HG03135 (cell line): ENCODE measurements around the gene EYA2.

ENCODE experiments used
- ATAC-seq: cut with Tn5 transposase; IDR thresholded peaks from one replicate; pipeline ENCODE4 v1.9.1; 2021; ENCODE audit warnings: mild to moderate bottlenecking, moderate library complexity; ENCODE audit not compliant: unreplicated experiment

The EYA2 gene

DNA sequence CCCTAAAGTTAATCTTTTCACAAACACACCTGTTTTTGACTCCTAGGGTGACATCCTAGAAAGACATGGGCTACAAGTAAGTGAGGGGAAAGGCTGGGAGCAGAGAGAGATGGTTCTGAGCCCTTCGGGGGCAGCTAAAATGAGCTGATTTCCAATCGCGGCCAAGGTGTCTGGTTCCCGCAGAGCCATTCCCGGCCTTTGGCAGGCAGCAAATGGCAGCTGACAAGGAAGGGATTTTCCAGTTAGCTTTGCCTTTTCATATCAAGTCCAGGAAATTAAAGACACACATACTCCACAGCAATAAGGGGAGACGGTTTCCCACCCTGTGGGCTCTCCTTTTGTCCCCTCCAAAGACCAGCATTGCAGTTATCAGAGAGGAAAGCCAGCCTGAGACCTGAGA lies 233.4 kb downstream of the EYA2 start:
- ATAC-seq = no peak

DNA sequence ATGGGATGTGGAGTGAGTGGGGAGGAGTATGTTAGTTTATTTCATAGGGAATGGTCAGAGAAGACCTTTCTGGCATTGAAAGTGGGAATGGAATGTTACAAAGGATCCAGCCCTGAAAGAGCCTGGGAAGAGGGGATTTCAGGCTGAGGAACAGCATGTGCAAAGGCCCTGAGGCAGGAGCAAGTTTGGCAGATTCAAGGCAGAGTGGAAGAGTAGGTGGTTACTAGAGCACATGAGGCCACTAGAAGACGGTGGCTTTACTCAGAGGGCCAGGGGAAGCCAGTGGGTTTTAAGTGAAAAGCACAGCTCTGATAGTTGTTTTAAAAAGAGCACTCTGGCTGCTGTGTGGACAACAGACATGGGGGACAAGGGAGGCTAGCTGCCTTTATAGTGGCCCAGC lies 234.7 kb downstream of the EYA2 start:
- ATAC-seq = no peak

DNA sequence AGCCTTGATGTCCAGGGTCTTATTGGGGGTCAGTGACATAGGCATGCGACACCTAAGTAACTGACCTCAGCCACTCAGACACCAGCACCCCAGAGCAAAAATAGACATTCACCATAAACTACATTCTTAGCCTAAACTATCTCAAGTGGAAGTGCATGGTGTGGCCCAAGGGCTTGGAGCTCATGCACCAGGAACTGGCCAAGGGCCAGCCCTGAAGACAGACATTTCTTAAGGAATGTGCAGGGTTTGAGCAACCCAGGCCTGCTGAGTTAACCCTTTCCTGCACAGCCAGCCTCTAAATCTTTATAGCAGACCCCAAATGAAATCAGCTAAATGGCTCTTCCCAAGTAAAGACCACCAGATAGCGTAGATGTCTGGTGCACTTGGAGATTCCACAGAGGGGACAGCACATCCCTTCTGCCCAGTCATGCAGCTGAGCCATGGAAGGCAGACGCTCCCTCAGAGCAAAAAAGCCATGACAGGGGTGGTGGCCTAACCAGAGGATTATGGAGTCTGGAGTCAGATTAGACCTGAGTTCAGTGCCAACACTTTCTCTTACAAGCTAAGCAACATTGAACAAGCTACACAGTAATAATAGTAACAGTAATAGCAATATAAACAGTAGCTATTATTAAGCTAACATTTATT lies 239.3 kb downstream of the EYA2 start:
- ATAC-seq = no peak

DNA sequence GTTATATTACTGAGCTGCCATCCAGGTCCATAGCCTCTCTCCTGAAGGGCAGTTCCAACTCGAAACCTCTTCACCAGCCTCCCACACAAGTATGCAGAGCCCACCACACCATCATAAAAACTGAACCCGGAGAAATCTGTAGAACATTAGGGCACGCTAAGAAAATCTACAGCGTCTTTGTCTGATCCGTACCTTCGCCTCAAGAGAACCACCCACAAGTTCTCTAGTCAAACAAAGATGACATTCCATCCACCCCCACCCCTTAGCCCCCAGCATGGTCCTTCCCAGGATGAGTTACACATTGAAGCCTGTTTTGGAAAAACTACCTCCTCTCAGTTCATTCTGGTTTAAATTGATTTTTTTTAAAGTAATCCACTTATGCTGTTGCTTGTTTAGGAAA lies 242.1 kb downstream of the EYA2 start:
- ATAC-seq = no peak

DNA sequence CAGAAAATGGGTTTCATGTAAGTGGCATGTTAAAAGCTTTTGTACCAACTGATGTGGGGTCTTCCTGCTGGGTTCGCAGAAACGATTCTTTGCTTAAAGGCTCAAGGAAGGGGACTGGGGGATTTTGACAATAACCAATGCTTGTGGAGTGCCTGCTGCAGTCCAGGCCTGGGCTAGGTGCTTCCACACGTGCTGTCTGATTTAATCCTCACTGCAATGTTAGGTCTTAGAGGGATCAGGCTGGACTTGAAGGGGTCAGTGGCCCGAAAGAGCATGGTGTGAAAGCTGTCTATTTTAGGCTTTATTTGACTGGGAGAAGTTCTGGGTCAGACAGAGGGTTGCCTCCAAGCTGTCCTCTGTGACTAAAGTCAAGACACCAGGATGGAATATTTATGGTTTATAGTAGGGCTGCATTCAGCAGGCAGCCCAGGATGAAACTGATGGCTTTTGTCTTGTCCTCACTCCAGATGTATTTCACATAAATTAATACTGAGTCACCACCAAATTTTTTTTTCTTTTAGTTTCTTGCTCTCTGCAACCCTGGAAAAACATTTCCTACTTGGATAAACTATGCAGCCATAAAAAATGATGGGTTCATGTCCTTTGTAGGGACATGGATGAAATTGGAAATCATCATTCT lies 242.7 kb downstream of the EYA2 start:
- no peak for ATAC-seq

DNA sequence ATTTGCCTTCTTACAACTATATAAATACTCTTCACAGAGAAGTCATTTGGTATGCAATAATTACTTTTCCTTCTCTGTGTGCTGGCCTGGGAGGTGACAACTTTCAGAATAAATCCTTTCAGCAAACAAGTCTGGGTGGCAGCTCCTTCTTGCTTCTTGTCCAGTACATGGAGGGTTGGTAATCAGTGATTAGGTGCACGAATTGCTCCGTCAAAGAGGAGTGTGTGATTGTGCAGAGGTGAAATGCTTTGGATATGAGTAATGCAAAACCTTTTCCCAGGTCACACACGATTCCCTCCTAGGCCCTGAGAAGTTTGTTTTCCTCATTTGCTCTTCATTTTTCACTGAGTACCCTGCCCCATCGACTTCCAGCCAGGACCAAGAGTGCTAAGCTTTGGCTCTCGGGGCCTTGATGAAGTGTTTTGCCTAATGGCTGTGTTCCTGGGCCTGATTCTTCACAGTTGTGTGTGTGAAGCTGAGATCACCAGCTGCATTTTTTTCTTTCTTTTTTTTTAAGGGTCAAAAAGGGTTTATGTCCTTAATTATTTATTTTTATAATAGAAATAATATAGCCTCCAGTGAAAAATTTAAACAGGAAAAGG lies 245.4 kb downstream of the EYA2 start:
- ATAC-seq = no peak

DNA sequence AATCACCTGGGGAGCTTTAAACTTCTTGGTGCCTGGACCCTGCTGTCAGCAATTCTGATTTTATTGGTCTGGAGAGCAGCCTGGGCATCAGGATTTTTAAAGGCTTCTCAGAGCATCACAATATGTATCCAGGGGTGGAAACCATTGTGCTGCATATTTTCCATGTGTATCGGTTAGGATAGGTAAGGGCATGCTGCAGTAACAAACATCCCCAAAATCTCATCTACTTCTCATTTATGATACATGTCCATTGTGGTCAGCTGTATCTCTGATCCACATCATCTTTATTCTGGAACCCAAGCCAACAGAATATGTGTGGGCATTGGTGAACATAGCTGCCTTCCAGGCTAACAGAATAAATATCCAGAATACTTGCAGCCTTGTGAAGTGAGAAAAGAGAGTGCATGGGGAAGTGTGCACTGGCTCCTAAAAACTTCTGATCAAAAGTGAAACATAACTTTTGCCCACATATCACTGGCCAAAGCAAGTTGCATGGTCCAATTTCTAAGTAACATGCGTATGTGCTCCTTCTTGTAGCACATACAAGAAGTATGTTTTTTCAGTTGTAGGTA lies 246.8 kb downstream of the EYA2 start:
- ATAC-seq = no peak

DNA sequence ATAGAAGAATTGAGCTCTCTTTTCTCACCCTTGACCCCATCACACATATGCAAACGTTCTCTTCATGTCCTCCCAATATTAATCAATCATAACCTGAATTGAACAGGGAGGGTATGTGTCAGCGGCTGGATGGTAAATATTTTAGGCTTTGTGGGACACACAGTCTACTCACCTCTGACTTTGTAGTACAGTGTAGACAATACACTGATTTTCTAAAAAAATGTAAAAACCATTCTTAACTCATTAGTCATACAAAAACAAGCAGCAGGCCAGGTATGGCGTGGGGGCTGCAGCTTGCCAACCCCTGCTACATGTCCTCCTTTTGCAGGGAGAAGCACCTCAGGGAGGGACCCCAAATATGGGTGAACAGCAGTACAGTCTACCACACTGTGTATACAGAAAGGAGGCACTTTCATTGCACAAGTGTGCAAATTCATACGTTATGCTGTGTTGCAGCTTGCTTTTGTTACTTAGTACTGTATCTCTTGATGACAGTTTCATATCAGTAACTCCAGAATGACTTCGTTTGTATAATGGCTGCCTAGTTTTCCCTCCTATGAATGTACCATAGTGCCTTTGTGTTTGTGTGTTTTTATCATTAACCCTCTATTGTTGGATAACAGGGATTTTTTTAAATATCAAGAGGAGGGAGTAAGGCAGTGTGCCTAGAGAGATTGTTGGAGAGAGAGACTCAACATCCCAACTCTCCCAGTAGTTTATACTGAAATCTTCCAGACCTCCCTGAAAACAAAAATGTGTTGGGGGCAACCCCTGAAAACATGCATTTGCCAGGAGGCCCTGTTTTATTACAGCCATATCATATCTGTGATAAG lies 247.5 kb downstream of the EYA2 start:
- ATAC-seq = no peak

DNA sequence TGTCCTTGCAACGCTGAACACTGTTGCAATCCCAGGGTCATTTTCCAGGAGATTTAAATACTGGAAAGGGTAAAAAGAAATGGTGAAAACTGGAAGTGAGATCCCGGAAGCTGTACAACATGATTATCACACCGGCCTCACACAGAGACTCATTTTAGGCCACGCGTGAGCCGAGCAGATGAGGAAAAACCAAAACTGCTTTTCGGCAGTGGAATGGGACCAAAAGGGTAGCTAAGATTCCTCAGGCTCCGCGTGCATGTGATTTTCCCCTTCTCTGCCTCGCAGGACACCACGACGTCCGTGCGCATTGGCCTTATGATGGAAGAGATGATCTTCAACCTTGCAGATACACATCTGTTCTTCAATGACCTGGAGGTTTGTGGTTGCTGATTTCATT lies 248.1 kb downstream of the EYA2 start:
- ATAC-seq = no peak

DNA sequence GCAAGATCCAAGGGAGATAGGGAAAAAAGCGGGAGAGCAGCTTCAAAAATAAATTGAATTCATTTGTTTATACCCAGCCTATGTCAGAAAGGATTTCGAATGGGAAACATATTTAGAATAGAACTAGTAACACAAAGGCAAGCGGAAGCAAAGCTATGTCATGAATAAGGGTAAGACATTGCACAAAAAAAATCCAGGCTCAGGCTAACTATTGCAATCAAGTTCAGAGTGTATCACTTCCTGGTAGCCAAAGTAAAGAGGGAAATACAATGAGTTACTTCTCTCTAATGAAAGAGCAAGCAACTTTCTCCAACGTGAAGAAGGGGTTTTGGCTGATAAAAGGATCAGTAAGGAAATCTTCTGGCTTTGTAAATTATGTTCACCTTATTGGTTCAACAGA lies 249.0 kb downstream of the EYA2 start:
- ATAC-seq = no peak

DNA sequence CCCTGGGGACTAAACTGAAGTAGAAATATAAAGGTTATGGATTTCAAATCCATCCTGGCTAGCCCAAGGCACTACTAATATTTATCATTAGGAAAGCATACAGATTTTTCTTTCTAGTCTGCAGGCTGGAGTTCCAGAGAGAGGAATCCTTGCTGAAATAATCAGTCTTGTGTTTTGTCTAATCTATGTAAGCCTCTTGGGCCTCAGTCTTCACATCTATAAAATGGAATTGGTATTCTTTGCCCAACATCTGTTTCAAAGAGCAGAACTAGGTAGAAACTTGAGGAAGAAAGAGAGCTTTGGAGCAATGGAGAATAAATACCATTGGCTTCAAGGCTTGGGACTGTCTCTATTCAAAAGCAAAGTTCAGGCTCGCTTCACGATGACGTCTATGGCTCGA lies 249.8 kb downstream of the EYA2 start:
- no peak for ATAC-seq

DNA sequence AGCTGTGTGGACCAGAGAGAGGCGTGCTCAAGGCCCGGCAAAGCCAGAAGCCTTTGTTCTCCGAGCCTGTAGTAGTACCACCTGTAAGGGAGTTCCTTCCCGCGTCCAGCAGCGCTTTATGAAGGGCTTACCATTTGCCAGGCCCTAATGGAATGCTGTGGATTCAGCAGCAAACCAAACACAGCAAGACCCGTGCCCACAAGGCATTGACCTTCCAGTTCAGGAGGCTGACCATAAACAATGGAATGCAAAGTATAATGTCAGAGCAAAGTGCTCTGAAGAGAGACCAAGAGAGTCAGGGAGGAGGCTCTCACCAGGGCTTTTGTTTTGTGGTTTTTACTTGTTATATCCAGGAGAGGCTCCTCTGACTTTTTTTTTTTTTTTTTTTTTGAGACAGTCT lies 252.0 kb downstream of the EYA2 start:
- ATAC-seq = no peak

DNA sequence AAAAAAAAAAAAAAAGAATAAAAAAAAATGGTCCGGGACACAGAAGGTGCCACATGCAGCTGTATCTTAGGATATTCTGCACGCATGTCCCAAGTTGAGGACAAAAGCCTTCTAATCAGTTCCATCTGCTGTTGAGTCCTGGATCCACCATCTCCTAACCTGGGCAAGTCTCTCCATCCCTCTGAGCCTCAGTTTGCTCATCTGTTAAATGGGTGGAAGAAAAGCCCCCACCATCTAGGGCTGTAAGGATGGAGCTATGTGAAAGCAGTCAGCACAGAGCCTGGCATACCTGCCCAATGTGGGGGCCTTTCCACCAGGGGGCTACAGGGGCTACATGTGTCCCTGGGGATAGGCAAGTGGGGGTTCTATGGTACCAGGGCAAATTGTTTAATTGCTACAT lies 253.4 kb downstream of the EYA2 start:
- no peak for ATAC-seq

DNA sequence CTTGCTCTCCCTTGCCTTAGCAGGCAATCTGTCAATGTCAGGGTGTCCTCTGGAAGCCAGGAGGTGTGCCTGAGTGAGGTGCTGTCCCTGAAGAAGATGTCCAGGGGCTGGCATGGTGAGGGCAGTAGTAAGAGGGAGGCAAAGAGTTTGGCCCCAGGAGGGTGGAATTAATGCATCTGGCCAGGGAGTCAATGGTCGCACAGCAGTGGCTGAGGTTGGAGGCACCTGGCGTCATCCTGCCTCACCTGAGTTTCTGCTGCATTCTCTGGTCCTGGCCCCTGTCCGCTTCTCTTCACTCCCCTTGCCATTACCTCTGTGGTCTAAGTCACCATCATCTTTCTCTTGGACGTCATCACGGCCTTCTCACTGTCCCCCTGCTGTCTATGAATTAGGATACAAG lies 255.3 kb downstream of the EYA2 start:
- ATAC-seq = no peak

DNA sequence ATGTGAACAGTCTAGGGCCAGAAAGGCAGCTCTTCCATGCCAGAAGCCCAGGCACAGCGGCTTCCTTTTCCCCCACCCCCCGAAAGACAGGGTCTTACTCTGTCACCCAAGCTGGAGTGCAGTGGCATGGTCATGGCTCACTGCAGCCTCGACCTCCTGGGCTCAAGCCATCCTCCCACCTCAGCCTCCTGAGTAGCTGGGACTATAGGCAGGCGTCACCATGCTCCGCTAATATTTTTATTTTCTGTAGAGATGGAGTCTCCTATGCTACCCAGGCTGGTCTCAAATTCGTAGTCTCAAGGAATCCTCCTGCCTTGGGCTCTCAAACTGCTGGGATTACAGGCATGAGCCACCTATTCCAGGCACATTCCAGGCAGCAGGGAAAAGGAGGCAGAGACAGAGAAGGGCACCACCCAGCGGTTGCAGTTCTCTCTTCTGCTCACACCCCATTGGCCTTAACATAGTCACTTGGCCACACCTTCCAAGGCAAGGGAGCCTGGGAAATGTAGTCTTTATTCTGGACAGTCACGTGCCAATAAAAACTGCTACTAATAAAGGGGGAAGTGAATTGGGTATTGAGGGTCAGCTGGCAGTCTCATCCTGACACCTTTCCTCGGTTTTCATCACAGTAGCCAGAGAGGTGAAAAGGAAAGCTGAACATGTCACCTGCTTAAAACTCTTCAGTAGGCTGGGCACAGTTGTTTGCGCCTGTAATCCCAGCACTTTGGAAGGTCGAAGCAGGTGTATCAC lies 255.9 kb downstream of the EYA2 start:
- ATAC-seq = no peak

DNA sequence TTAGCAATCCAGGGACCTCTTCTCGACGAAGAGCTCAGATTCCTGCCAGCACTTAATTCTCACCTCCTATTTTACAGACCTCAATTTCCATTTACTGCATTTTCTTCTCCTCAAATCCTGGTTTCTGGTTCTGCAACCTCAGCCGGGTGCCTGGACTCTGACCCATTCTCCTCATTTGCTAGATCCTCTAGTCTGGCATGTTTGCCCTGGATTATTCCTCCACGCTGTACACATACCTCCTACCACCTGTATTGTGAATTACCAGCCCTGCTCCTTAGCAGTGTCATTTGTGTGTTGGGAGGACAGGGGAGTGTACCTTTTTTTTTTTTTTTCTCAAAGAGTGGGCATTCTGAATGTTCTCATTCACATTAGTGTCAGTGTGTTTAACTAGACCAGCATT lies 257.4 kb downstream of the EYA2 start:
- no peak for ATAC-seq

DNA sequence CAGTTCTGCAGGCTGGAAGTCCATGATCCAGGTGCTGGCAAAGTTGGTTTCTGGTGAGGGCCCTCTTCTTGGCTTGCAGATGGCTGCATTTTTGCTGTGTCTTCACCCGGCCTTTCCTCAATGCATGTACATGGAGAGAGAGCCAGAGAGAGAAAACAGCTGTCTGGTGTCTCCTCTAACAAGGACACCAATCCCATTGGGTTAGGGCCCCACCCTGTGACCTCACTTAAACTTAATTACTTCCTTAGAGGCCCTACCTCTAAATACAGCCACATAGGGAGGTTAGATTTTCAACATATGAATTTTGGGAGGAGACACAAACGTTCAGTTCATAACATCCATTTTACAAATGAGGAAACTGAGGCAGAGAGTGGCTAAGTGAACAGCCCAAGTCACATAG lies 259.4 kb downstream of the EYA2 start:
- ATAC-seq = no peak

DNA sequence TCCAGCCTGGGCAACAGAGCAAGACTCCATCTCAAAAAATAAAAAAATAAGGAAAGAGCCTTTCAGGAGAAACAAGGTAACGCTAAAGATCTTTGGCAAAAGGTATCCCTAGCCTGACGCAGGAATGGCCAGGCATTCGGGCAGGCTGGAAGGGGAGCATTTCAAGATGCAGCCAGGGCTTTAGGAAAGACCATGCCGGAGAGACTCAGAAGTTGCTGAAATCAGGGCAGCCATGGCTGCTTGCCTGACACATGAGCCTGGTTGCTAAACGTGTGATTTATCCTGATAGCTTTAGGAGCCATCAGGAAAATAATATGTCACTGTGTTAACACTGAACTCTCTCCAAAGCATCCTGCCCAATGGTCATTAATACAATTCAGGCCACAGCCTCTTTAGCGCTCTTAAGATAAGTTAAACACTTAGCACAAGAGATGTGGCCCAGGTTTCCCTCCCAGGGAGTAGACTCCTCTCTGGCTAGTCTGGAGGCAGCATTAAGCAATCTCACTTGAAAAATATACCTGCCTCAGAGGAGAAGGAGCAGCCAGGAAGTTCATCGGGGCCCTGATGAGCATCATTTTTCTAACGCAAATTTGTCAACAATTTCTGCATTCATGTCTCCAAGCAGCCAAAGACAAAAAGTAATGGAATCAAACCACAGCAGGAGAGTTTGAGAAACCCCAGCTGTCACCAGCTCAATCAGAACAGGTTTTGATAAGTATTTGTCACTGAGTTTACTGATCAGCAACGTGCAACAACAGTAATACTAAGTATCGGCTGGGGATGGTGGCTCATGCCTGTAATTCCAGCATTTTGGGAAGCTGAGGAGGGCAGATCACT lies 261.9 kb downstream of the EYA2 start:
- no peak for ATAC-seq

DNA sequence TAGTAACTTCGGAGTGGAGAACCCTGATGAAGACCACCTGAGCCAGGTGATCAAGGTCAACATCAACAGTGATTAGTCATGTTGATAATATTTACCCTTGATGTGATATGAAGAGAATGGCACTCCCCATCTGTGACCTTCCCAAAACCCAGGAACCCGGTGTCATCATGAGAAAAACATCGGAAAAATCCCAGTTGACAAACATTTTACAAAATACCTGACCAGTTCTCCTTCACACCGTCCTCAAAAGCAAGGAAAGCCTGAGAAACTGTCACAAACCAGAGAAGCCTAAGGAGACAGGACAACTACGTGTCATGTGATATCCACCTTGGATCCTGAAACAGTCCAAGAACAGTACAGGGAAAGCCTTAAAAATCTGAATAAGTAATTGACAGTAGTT lies 264.5 kb downstream of the EYA2 start:
- no peak for ATAC-seq

DNA sequence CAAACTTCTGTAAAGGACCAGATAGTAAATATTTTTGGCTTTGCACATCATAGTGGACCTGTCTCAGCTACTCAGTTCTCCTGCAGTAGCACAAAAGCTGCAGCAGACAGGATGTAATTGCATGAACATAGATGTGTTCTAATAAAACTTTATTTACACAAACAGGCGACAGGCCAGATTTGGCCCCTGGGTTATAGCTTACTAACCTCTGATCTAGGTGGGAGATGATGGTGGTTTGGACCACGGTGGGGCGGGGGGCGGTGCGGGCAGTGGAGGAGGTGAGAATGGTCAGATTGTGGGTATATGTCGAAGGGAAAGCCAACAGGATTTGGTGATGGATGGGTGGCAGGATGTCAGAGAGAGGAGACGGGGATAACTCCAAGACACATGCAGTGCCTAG lies 265.6 kb downstream of the EYA2 start:
- no peak for ATAC-seq
